Heart right ventricle (tissue), 16 donors: Measurements from ENCODE around the gene KCNQ5. TPM values are rescaled to one million over a fixed set of nuclear protein-coding genes. Genes with fewer than 3 reads are reported as not detected.

Experiments
- ATAC-seq, 8 donors: fragments of 200-7000 bp; cut with Tn5 transposase; one replicate each; pipeline ENCODE4 v1.9.1; 2020; ENCODE audit warnings: mild to moderate bottlenecking in 8 of 8, moderate library complexity in 8 of 8, moderate number of reproducible peaks in 1 of 8
- DNase-seq, 2 donors: peaks; one replicate each; pipeline ENCODE4 v3.0.0-alpha.2; 2020
- H3K27ac ChIP-seq, 10 donors: fragments of 200-600 bp; sonication (generic) in 2 of 10; one replicate each; pipeline versions ENCODE4 v1.5.0 to v1.8.0; 2020 to 2022; ENCODE audit warnings: mild to moderate bottlenecking in 3 of 10
- H3K27me3 ChIP-seq, 7 donors: fragments of 200-600 bp; one replicate each; pipeline ENCODE4 v1.8.0; 2021 to 2022; ENCODE audit warnings: mild to moderate bottlenecking in 2 of 7
- H3K36me3 ChIP-seq, 9 donors: fragments of 200-600 bp; sonication (generic) in 1 of 9; one replicate each; pipeline versions ENCODE4 v1.5.0 to v1.8.0; 2020 to 2022; ENCODE audit warnings: mild to moderate bottlenecking in 2 of 9
- H3K4me1 ChIP-seq, 9 donors: fragments of 200-600 bp; sonication (generic) in 1 of 9; one replicate each; pipeline versions ENCODE4 v1.5.0 to v1.8.0; 2020 to 2022; ENCODE audit warnings: mild to moderate bottlenecking in 4 of 9
- H3K4me3 ChIP-seq, 10 donors: fragments of 200-600 bp; sonication (generic) in 2 of 10; one replicate each; pipeline versions ENCODE4 v1.5.0 to v1.8.0; 2020 to 2022; ENCODE audit warnings: mild to moderate bottlenecking in 7 of 10, moderate library complexity in 2 of 10
- H3K9me3 ChIP-seq, 11 donors: fragments of 200-600 bp in 10 of 11; sonication (generic) in 2 of 11; one replicate each; pipeline versions ENCODE4 v1.5.0 to v1.8.0; 2013 to 2022; ENCODE audit warnings: mild to moderate bottlenecking in 2 of 11, control low read depth in 1 of 11, moderate library complexity in 1 of 11
- WGBS, 2 donors: extraction: QIAGEN DNeasy Blood & Tissue Kit; methylation state at CpG; one replicate each; pipeline ENCODE4 v1.1.7; 2013; ENCODE audit warnings: inconsistent platforms in 1 of 2; 5-methylcytosine and 5-hydroxymethylcytosine counted together
- intact Hi-C, 10 donors: fragments of 100-400 bp; cut with DNase I; formaldehyde crosslinking; loops; one replicate each; pipeline versions ENCODE4 v1.11.1 to v1.14.2; 2022
- polyA plus RNA-seq, 2 donors: library from polyadenylated mRNA; stranded (reverse); fragments of 200-250 nt; gene quantifications; one replicate each; pipeline ENCODE4 v1.2.3, GENCODE V29; 2013
- total RNA-seq, 10 donors: library from RNA; stranded (reverse); fragmentation: NEBNext Ultra II Directional in 3 of 10; extraction: Animal tissue kit (Norgen Biotek cat#: 25700) in 3 of 10; gene quantifications; one replicate each; pipeline versions ENCODE4 v1.2.1 to v1.2.4, GENCODE V29; 2021 to 2023
- TF ChIP-seq, protein P1 (sequence below), 9 donors: fragments of 200-600 bp; sonication (generic) in 2 of 9; IDR thresholded peaks; one replicate each; pipeline versions ENCODE4 v1.5.0 to v1.8.0; 2021 to 2022; ENCODE audit warnings: antibody characterized with exemption in 9 of 9, mild to moderate bottlenecking in 5 of 9, moderate library complexity in 1 of 9
- donor health status: Arrhythmogenic right ventricular cardiomyopathy.
- donor health status: ischemic (EF 13 %, LVEDD 7.1; RV severe dilation, severe dysfunction).
- donor health status: healthy with polysubstance abuse.
- donor health status: DM: no; HTN: yes; CAD: no.
- donor health status: DM: no; HTN: no; CAD: no.
- donor health status: ischemic (EF 25% LVEDD 6.9; RV normal size, moderate dysfunction).
- donor health status: ischemic (EF 25% LVEDD 5.7; RV mildly dilated, moderate dysfunction).
- donor health status: healthy.
- donor health status: DM: yes; HTN: yes; CAD: no.
- donor health status: Ischemic cardiomyopathy.
- donor health status: ischemic (EF 35%, LVEDD 5.7; RV mildly dilated, moderate dysfunction).
- donor health status: nonischemic (EF 11% LVEDD 7.7; RV severe dilation, severe dysfunction).
- donor health status: DM: yes; HTN: yes; CAD: no.
- donor health status: PGD.
- donor health status: ischemic (EF 29% LVEDD 5.4; RV normal size, mild dysfunction).
- donor health status: nonischemic (EF 23%, LVEDD 6.1; RV moderate dilation, normal function).

KCNQ5 gene
- total and polyA plus RNA-seq, 12 donors: under 0.01 to 0.15 (median 0.12) TPM; not detected in 9

DNA sequence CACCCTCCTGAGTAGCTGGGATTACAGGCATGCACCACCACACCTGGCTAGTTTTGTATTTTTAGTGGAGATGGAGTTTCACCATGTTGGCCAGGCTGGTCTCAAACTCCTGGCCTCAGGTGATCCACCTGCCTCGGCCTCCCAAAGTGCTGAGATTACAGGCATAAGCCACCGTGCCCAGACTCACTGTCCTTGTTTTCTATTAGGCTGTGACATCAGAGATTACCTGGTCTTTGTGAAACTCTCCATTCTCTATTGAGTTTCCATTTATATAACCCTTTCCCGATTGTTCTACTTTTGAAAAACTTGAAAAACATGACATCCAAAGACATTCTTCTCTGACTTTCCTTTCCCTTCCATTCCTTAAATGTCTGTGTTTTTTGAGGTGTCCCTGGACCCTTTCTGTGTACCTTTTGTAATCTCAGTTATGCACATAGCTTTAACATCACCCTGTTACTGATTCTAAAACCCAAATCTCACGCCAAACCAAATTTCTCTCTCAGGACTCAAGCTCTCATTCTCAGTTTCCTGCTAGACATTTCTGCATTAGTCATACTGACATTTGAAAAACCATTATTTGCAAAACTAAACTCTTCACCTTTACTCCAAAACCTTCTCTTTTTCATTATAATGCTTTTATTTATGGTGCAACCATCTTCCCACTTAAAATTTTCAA lies 466.4 kb downstream of the KCNQ5 start:
- TF ChIP-seq, protein P1, sequence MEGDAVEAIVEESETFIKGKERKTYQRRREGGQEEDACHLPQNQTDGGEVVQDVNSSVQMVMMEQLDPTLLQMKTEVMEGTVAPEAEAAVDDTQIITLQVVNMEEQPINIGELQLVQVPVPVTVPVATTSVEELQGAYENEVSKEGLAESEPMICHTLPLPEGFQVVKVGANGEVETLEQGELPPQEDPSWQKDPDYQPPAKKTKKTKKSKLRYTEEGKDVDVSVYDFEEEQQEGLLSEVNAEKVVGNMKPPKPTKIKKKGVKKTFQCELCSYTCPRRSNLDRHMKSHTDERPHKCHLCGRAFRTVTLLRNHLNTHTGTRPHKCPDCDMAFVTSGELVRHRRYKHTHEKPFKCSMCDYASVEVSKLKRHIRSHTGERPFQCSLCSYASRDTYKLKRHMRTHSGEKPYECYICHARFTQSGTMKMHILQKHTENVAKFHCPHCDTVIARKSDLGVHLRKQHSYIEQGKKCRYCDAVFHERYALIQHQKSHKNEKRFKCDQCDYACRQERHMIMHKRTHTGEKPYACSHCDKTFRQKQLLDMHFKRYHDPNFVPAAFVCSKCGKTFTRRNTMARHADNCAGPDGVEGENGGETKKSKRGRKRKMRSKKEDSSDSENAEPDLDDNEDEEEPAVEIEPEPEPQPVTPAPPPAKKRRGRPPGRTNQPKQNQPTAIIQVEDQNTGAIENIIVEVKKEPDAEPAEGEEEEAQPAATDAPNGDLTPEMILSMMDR (IDR thresholded peaks at IDR 0.05): no peak
- intact Hi-C loops: no loop called here
- H3K4me3 ChIP-seq: no peak overlapping the region
- H3K27me3 ChIP-seq: no peaks in the 10 kb centered on the region
- DNase-seq (no peak), ATAC-seq (no peak)
- H3K9me3 ChIP-seq: peaks cover 0 to 17% (median 0%) of the 10 kb centered on the region in 11 donors
- WGBS, 2 donors: 85 to 93% methylated on average over 4 of the region's 4 CpGs
- no peak overlapping the region for H3K27ac ChIP-seq
- H3K4me1 ChIP-seq: no peaks in the 10 kb centered on the region
- no peaks in the 10 kb centered on the region for H3K36me3 ChIP-seq

DNA sequence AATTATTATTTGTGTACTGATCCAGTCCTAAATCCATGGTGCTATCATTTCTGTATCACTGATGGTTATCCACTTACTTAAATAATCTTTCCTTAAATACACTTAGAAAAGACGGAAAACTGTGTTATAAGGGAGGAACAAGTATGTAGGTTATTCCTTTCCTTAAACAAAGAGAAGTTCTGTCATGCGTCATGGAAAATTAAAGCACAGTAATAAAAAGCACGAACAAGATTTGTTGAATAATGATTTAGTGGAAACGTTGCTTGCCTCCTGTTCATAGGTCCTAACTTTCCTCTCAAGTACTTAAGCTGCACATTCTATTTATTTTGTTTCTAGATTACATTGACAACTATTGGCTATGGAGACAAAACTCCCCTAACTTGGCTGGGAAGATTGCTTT lies 483.1 kb downstream of the KCNQ5 start:
- Histone ChIP-seq H3K4me3 (no peak overlapping the region), H3K36me3 (no peaks in the 10 kb centered on the region), H3K9me3 (peaks cover 0 to 5% (median 0%) of the 10 kb centered on the region in 11 donors), H3K27ac (no peak overlapping the region), H3K4me1 (no peaks in the 10 kb centered on the region), H3K27me3 (no peaks in the 10 kb centered on the region)
- intact Hi-C loops: no loop called here
- TF ChIP-seq, protein P1 (IDR thresholded peaks at IDR 0.05): no peak
- no peak for DNase-seq
- ATAC-seq: no peak
- WGBS, 2 donors: 57 to 64% methylated on average over 4 of the region's 4 CpGs

DNA sequence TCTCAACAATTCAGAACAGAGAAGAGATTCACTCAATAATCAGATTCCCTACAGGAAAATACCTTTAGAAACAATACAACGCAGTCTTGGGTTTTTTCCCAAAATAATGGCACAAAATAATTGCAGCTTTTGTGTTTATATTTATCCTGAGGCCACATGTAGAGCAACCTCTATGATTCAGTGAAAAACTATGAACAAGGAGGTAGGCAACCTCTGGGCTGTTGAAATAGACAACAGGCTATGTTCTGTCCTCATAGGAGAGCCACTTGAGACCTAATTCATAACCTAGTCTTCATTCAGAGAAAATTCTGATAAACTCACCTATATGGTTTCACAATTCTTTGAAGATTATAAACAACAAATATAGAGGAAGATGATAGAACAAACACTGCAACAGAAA lies 485.2 kb downstream of the KCNQ5 start:
- no peak overlapping the region for H3K27ac ChIP-seq
- intact Hi-C loops: no loop called here
- TF ChIP-seq, protein P1 (IDR thresholded peaks at IDR 0.05): no peak
- WGBS, 2 donors: 72 to 91% methylated on average over 1 of the region's 1 CpG
- H3K4me1 ChIP-seq: no peaks in the 10 kb centered on the region
- no peaks in the 10 kb centered on the region for H3K27me3 ChIP-seq
- no peaks in the 10 kb centered on the region for H3K36me3 ChIP-seq
- H3K4me3 ChIP-seq: no peak overlapping the region
- ATAC-seq (no peak), DNase-seq (no peak)
- H3K9me3 ChIP-seq: peaks cover 0 to 5% (median 0%) of the 10 kb centered on the region in 11 donors

DNA sequence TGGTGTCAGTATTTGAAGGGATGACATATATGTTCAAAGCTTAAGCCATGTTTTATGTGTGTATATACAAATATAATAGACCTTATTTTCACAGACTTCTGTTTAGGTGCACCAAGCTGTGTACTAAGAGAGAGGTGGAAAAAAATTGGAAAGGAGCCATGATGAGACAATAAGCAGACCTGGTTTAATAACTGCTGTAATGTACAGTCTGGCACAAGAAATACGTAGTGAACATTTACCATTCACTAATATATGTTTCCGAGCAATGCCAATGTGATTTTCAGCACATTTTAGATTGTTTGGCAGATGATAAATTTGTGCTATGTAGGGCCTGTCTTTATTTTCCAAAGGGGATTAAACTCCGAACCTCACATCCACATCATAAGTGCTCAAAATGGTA lies 487.1 kb downstream of the KCNQ5 start:
- WGBS, 2 donors: 62 to 66% methylated on average over 3 of the region's 3 CpGs
- Histone ChIP-seq H3K27me3 (no peaks in the 10 kb centered on the region), H3K27ac (no peak overlapping the region), H3K9me3 (no peaks in the 10 kb centered on the region), H3K36me3 (no peaks in the 10 kb centered on the region), H3K4me3 (no peak overlapping the region), H3K4me1 (no peaks in the 10 kb centered on the region)
- ATAC-seq (no peak), DNase-seq (no peak)
- intact Hi-C loops: no loop called here
- TF ChIP-seq, protein P1 (IDR thresholded peaks at IDR 0.05): no peak
